Neuronal stem cell (in vitro differentiated cells): ENCODE results near the gene DOCK4.

Experiments
- DNase-seq: peaks from one replicate; pipeline ENCODE4 v3.0.0-alpha.2; 2013; ENCODE audit warnings: low spot score
- H2AFZ ChIP-seq: one replicate; pipeline ENCODE4 v1.6.1; 2013; ENCODE audit warnings: mild to moderate bottlenecking, low read length, inconsistent platforms
- H2AK5ac ChIP-seq: 2 replicates; pipeline ENCODE4 v1.6.1; 2013; ENCODE audit warnings: low read depth, mild to moderate bottlenecking, inconsistent platforms, low read length, moderate library complexity, mixed read lengths
- H2BK120ac ChIP-seq: 2 replicates; pipeline ENCODE4 v1.6.1; 2013; ENCODE audit warnings: low read depth, mild to moderate bottlenecking, inconsistent platforms, low read length, moderate library complexity, mixed read lengths
- H2BK12ac ChIP-seq: one replicate; pipeline ENCODE4 v1.6.1; 2013; ENCODE audit warnings: low read length, inconsistent platforms
- H2BK15ac ChIP-seq: 2 replicates; pipeline ENCODE4 v1.6.1; 2013; ENCODE audit warnings: mild to moderate bottlenecking, low read length, inconsistent platforms, mixed read lengths
- H2BK5ac ChIP-seq: one replicate; pipeline ENCODE4 v1.6.1; 2013; ENCODE audit warnings: inconsistent platforms, mild to moderate bottlenecking, low read length, moderate library complexity
- H3K14ac ChIP-seq: one replicate; pipeline ENCODE4 v1.6.1; 2013; ENCODE audit warnings: low read length, inconsistent platforms
- H3K18ac ChIP-seq: 2 replicates; pipeline ENCODE4 v1.6.1; 2013; ENCODE audit warnings: low read length, inconsistent platforms
- H3K23ac ChIP-seq: 2 replicates; pipeline ENCODE4 v1.6.1; 2013; ENCODE audit warnings: low read depth, mild to moderate bottlenecking, mixed read lengths, low read length, inconsistent platforms; ENCODE audit not compliant: poor library complexity
- H3K27ac ChIP-seq: replicated peaks from 3 replicates; pipeline ENCODE4 v1.5.1; 2013; ENCODE audit warnings: low read length, inconsistent platforms
- H3K27me3 ChIP-seq, 3 experiments: 2 replicates each; pipeline ENCODE4 v1.6.1; 2013; ENCODE audit warnings: low read length in 3 of 3, mild to moderate bottlenecking in 2 of 3, inconsistent platforms in 1 of 3, low read depth in 1 of 3, mixed read lengths in 1 of 3, moderate library complexity in 1 of 3; ENCODE audit not compliant: control insufficient read depth in 3 of 3, insufficient read depth in 3 of 3
- H3K36me3 ChIP-seq, 2 donors: replicated peaks in 1 of 2; 2 replicates each; pipeline ENCODE4 v1.6.1; 2013; ENCODE audit warnings: low read length in 2 of 2; ENCODE audit not compliant: control insufficient read depth in 2 of 2, insufficient read depth in 2 of 2
- H3K4ac ChIP-seq: 2 replicates; pipeline ENCODE4 v1.6.1; 2013; ENCODE audit warnings: inconsistent platforms, mild to moderate bottlenecking, low read length, moderate library complexity
- H3K4me1 ChIP-seq, 2 donors: 1 replicate in 1 of 2; 2 replicates in 1 of 2; pipeline ENCODE4 v1.6.1; 2013; ENCODE audit warnings: low read length in 2 of 2, low read depth in 1 of 2; ENCODE audit not compliant: control insufficient read depth in 2 of 2, insufficient read depth in 1 of 2
- H3K4me2 ChIP-seq: one replicate; pipeline ENCODE4 v1.6.1; 2013; ENCODE audit warnings: mild to moderate bottlenecking, low read length, inconsistent platforms; ENCODE audit not compliant: insufficient read depth, poor library complexity, severe bottlenecking
- H3K4me3 ChIP-seq, 2 donors: 2 replicates each; pipeline ENCODE4 v1.5.1; 2013; ENCODE audit warnings: low read length in 2 of 2, mild to moderate bottlenecking in 2 of 2, inconsistent platforms in 1 of 2, moderate library complexity in 1 of 2
- H3K79me1 ChIP-seq: one replicate; pipeline ENCODE4 v1.6.1; 2013; ENCODE audit warnings: low read depth, mild to moderate bottlenecking, inconsistent platforms, low read length, moderate library complexity
- H3K9ac ChIP-seq: one replicate; pipeline ENCODE4 v1.6.1; 2013; ENCODE audit warnings: mild to moderate bottlenecking, low read depth, low read length, inconsistent platforms; ENCODE audit not compliant: poor library complexity
- H3K9me3 ChIP-seq, 2 donors: replicated peaks in 1 of 2; 2 replicates each; pipeline versions ENCODE3 to v1.6.1; 2013; ENCODE audit warnings: low read length in 2 of 2, mild to moderate bottlenecking in 2 of 2, inconsistent platforms in 1 of 2, low read depth in 1 of 2, mixed read lengths in 1 of 2, moderate library complexity in 1 of 2; ENCODE audit not compliant: control insufficient read depth in 2 of 2, insufficient read depth in 1 of 2
- H4K8ac ChIP-seq: one replicate; pipeline ENCODE4 v1.6.1; 2013; ENCODE audit warnings: low read depth, mild to moderate bottlenecking, inconsistent platforms, low read length, moderate library complexity
- H4K91ac ChIP-seq: one replicate; pipeline ENCODE4 v1.6.1; 2013; ENCODE audit warnings: low read length, low read depth, mild to moderate bottlenecking, inconsistent platforms; ENCODE audit not compliant: poor library complexity
- WGBS, 2 donors: extraction: QIAGEN DNeasy Blood & Tissue Kit; methylation state at CpG; one replicate each; pipeline ENCODE4 v1.1.7; 2013; ENCODE audit warnings: missing lambda C conversion rate in 2 of 2, mixed read lengths in 1 of 2; ENCODE audit not compliant: insufficient read length in 2 of 2, insufficient replicate concordance in 1 of 2; ENCODE audit errors: extremely low coverage in 2 of 2; 5-methylcytosine and 5-hydroxymethylcytosine counted together

DOCK4 gene

DNA sequence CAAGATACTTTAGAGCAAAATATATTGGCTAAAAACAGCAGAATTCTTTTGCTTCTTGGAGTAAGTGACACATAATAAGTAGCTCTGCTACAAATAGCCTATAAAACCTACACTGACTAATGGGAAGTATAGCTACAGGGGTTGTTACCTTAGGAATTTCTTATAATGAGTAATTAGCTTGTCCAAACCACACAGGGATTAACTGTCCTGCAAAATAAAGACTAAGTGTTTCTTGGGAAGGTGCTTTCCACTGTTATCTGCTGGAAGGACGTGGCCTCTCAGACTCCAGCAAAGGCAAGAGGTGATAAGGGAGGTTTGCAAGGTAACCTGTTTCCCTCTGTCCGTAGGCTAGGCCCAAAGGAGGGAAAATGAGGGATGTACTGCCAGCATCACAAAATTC, 302.4 kb downstream of the DOCK4 start:
- no peaks in the 10 kb centered on the region for H3K79me1 ChIP-seq
- no peak overlapping the region for H2AFZ ChIP-seq
- peaks cover 0 to 24% of the 10 kb centered on the region in 2 donors for H3K36me3 ChIP-seq
- H3K27ac ChIP-seq: no peak overlapping the region
- H3K23ac ChIP-seq: no peak overlapping the region
- H2AK5ac ChIP-seq: no peak overlapping the region
- H3K4me1 ChIP-seq: peaks cover 0 to 2% of the 10 kb centered on the region in 2 donors
- H2BK5ac ChIP-seq: no peak overlapping the region
- DNase-seq: no peak
- H2BK12ac ChIP-seq: no peak overlapping the region
- H3K27me3 ChIP-seq: no peaks in the 10 kb centered on the region
- no peak overlapping the region for H3K9ac ChIP-seq
- H2BK15ac ChIP-seq: no peak overlapping the region
- H3K18ac ChIP-seq: no peak overlapping the region
- H4K91ac ChIP-seq: no peak overlapping the region
- no peak overlapping the region for H3K4ac ChIP-seq
- H3K9me3 ChIP-seq: no peaks in the 10 kb centered on the region
- no peak overlapping the region for H2BK120ac ChIP-seq
- no CpG with 5 or more reads among the region's 2 CpGs for WGBS, 2 donors
- H3K4me2 ChIP-seq: no peak overlapping the region
- H4K8ac ChIP-seq: no peak overlapping the region
- no peak overlapping the region for H3K14ac ChIP-seq
- H3K4me3 ChIP-seq: no peak overlapping the region

DNA sequence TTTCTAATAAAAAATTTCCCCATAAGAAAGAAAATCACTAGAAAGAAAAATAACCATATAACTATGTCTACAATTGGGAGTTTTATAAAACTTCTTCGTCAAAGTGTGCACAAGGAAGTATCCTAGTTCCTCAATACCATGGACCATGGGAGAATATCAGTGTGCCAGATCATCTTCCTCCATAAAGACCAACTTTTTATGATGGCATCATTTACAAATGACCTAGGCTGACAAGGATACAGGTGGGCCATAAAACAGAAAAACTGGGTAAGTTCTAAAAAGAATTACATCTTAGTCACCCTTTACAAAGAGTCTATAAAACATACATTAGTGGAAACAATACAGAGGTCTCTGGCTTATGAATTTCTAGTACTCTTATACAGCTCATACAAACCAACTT, 303.2 kb downstream of the DOCK4 start:
- Histone ChIP-seq H3K23ac (no peak overlapping the region), H3K27me3 (no peaks in the 10 kb centered on the region), H4K8ac (no peak overlapping the region), H3K18ac (no peak overlapping the region), H2BK12ac (no peak overlapping the region), H4K91ac (no peak overlapping the region), H2BK5ac (no peak overlapping the region), H3K9me3 (no peaks in the 10 kb centered on the region), H2AFZ (no peak overlapping the region), H2AK5ac (no peak overlapping the region), H3K9ac (no peak overlapping the region), H3K79me1 (no peaks in the 10 kb centered on the region), H3K27ac (no peak overlapping the region), H3K4me1 (peaks cover 0 to 2% of the 10 kb centered on the region in 2 donors), H3K36me3 (peaks cover 0 to 28% of the 10 kb centered on the region in 2 donors), H2BK15ac (no peak overlapping the region), H3K14ac (no peak overlapping the region), H3K4ac (no peak overlapping the region), H3K4me2 (no peak overlapping the region), H2BK120ac (no peak overlapping the region), H3K4me3 (no peak overlapping the region)
- DNase-seq: no peak
- WGBS, 2 donors: no CpG with 5 or more reads among the region's 1 CpG

DNA sequence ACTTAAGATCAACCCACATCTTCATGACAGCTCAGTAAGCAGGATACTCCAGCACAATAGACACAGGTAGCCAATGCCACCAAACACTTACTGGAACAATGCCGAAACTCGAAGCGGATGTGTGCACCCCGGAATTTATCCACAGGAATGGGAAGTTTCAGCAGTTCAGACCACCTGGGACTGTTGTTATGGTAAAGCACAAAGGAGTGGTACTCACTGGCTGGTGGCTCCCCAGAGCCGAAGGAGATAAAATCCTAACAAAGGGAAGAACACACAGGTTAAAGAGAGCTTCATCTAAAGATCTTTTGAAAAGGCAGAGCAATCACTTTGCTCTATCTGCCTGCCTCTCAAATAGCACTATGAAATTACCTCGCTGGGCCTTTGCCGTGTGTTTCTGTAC, 305.9 kb downstream of the DOCK4 start:
- Histone ChIP-seq H3K14ac (no peak overlapping the region), H4K91ac (no peak overlapping the region), H3K79me1 (no peaks in the 10 kb centered on the region), H2BK12ac (no peak overlapping the region), H2BK5ac (no peak overlapping the region), H3K36me3 (peaks cover 0 to 38% of the 10 kb centered on the region in 2 donors), H3K4me1 (peaks cover 0 to 2% of the 10 kb centered on the region in 2 donors), H3K23ac (no peak overlapping the region), H2AK5ac (no peak overlapping the region), H3K18ac (no peak overlapping the region), H4K8ac (no peak overlapping the region), H3K4me3 (no peak overlapping the region), H3K9ac (no peak overlapping the region), H3K27me3 (no peaks in the 10 kb centered on the region), H3K4ac (no peak overlapping the region), H2AFZ (no peak overlapping the region), H3K4me2 (no peak overlapping the region), H2BK15ac (no peak overlapping the region), H3K27ac (no peak overlapping the region), H2BK120ac (no peak overlapping the region), H3K9me3 (no peaks in the 10 kb centered on the region)
- no peak for DNase-seq
- WGBS, 2 donors: no CpG with 5 or more reads among the region's 7 CpGs

DNA sequence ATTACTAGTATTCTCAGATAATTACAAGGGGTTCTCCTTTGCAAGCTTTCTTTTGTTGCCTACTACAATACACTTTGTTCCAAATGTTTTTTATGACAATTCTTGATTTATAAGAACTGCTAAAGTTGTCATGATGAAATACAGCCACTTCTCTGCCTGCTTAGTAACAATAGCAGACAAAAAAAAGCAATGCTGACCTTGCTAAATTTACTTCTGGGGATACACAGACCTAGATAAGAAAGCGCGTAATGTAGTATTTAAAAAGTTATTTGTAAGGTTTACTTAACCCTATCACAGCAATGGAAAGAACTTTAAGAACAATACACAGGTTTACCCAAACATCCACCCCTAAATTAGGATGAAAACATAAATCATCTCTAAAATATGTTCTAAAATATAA, 311.1 kb downstream of the DOCK4 start:
- H3K14ac ChIP-seq: no peak overlapping the region
- no peak for DNase-seq
- no peaks in the 10 kb centered on the region for H3K4me1 ChIP-seq
- no peak overlapping the region for H2BK15ac ChIP-seq
- no peak overlapping the region for H4K91ac ChIP-seq
- H3K9ac ChIP-seq: no peak overlapping the region
- H3K4ac ChIP-seq: no peak overlapping the region
- H4K8ac ChIP-seq: no peak overlapping the region
- H3K4me2 ChIP-seq: no peak overlapping the region
- no peaks in the 10 kb centered on the region for H3K9me3 ChIP-seq
- no peak overlapping the region for H3K23ac ChIP-seq
- H3K27ac ChIP-seq: no peak overlapping the region
- H2BK120ac ChIP-seq: no peak overlapping the region
- no CpG with 5 or more reads among the region's 2 CpGs for WGBS, 2 donors
- H3K79me1 ChIP-seq: no peaks in the 10 kb centered on the region
- H2BK5ac ChIP-seq: no peak overlapping the region
- peaks cover 0 to 30% of the 10 kb centered on the region in 2 donors for H3K36me3 ChIP-seq
- no peak overlapping the region for H2AK5ac ChIP-seq
- no peak overlapping the region for H3K18ac ChIP-seq
- no peak overlapping the region for H3K4me3 ChIP-seq
- no peak overlapping the region for H2AFZ ChIP-seq
- H2BK12ac ChIP-seq: no peak overlapping the region
- no peaks in the 10 kb centered on the region for H3K27me3 ChIP-seq
